H9 (cell line): ENCODE data around the gene GABPB2. TPM values are rescaled to one million over a fixed set of nuclear protein-coding genes. Genes with fewer than 3 reads are reported as not detected.

Experiments
- DNase-seq: peaks from one replicate; pipeline ENCODE4 v3.0.0-alpha.2; 2017
- H2AFZ ChIP-seq: one replicate; pipeline ENCODE4 v1.6.1; 2013; ENCODE audit warnings: mild to moderate bottlenecking, low read length, control low read depth, moderate library complexity
- H2AK5ac ChIP-seq: 2 replicates; pipeline ENCODE4 v1.6.1; 2013; ENCODE audit warnings: low read length, control low read depth, mixed read lengths; ENCODE audit not compliant: insufficient read length
- H2BK120ac ChIP-seq: one replicate; pipeline ENCODE4 v1.6.1; 2013; ENCODE audit warnings: low read depth, mild to moderate bottlenecking, low read length, control low read depth, inconsistent platforms; ENCODE audit not compliant: poor library complexity, severe bottlenecking
- H2BK12ac ChIP-seq: 2 replicates; pipeline ENCODE4 v1.6.1; 2013; ENCODE audit warnings: low read length, control low read depth, mixed read lengths, low read depth; ENCODE audit not compliant: insufficient read length
- H2BK15ac ChIP-seq: 2 replicates; pipeline ENCODE4 v1.6.1; 2013; ENCODE audit warnings: low read depth, low read length, control low read depth
- H2BK20ac ChIP-seq: one replicate; pipeline ENCODE4 v1.6.1; 2013; ENCODE audit warnings: low read depth, mild to moderate bottlenecking, low read length, control low read depth, inconsistent platforms; ENCODE audit not compliant: poor library complexity, severe bottlenecking
- H2BK5ac ChIP-seq: 2 replicates; pipeline ENCODE4 v1.6.1; 2013; ENCODE audit warnings: low read length, control low read depth, mixed read lengths; ENCODE audit not compliant: insufficient read length
- H3K14ac ChIP-seq: 2 replicates; pipeline ENCODE4 v1.6.1; 2013; ENCODE audit warnings: low read length, control low read depth; ENCODE audit not compliant: insufficient read depth
- H3K18ac ChIP-seq: 2 replicates; pipeline ENCODE4 v1.6.1; 2013; ENCODE audit warnings: low read depth, mild to moderate bottlenecking, mixed read lengths, low read length, control low read depth; ENCODE audit not compliant: insufficient read length
- H3K23ac ChIP-seq: 2 replicates; pipeline ENCODE4 v1.6.1; 2013; ENCODE audit warnings: low read length, control low read depth, mixed read lengths, low read depth; ENCODE audit not compliant: insufficient read length
- H3K23me2 ChIP-seq: 2 replicates; pipeline ENCODE4 v1.6.1; 2013; ENCODE audit warnings: low read depth, mild to moderate bottlenecking, mixed read lengths, low read length, control low read depth; ENCODE audit not compliant: insufficient read length, poor library complexity, severe bottlenecking
- H3K27ac ChIP-seq: 2 replicates; pipeline ENCODE4 v1.5.1; 2013; ENCODE audit warnings: low read length, control low read depth, mixed read lengths, low read depth; ENCODE audit not compliant: insufficient read length
- H3K27me3 ChIP-seq: 2 replicates; pipeline ENCODE4 v1.6.1; 2013; ENCODE audit warnings: low read length, control low read depth, inconsistent platforms; ENCODE audit not compliant: insufficient read depth
- H3K4ac ChIP-seq: 2 replicates; pipeline ENCODE4 v1.6.1; 2013; ENCODE audit warnings: low read depth, mild to moderate bottlenecking, control low read depth, inconsistent platforms, low read length, moderate library complexity
- H3K4me1 ChIP-seq: 2 replicates; pipeline ENCODE4 v1.6.1; 2013; ENCODE audit warnings: low read length, control low read depth, inconsistent platforms; ENCODE audit not compliant: insufficient read depth
- H3K4me2 ChIP-seq: 2 replicates; pipeline ENCODE4 v1.6.1; 2013; ENCODE audit warnings: low read length, control low read depth, mixed read lengths; ENCODE audit not compliant: insufficient read length, insufficient read depth
- H3K56ac ChIP-seq: 2 replicates; pipeline ENCODE4 v1.6.1; 2013; ENCODE audit warnings: low read depth, mild to moderate bottlenecking, mixed read lengths, low read length, control low read depth; ENCODE audit not compliant: insufficient read length
- H3K79me1 ChIP-seq: 2 replicates; pipeline ENCODE4 v1.6.1; 2013; ENCODE audit warnings: low read depth, mild to moderate bottlenecking, moderate library complexity, low read length, control low read depth, inconsistent platforms; ENCODE audit not compliant: insufficient read depth, poor library complexity, severe bottlenecking
- H3K79me2 ChIP-seq: 2 replicates; pipeline ENCODE4 v1.6.1; 2013; ENCODE audit warnings: low read length, control low read depth, inconsistent platforms; ENCODE audit not compliant: insufficient read depth
- H3K9ac ChIP-seq: 2 replicates; pipeline ENCODE4 v1.6.1; 2013; ENCODE audit warnings: low read length, control low read depth, mixed read lengths; ENCODE audit not compliant: insufficient read length; ENCODE audit errors: extremely low read depth
- H3K9me3 ChIP-seq: one replicate; pipeline ENCODE4 v1.6.1; 2013; ENCODE audit warnings: low read depth, low read length, inconsistent platforms; ENCODE audit not compliant: control insufficient read depth
- H3T11ph ChIP-seq: one replicate; pipeline ENCODE4 v1.6.1; 2013; ENCODE audit warnings: mild to moderate bottlenecking, low read length, control low read depth, inconsistent platforms
- H4K20me1 ChIP-seq: one replicate; pipeline ENCODE4 v1.6.1; 2013; ENCODE audit not compliant: control insufficient read depth, insufficient read length, insufficient read depth
- H4K5ac ChIP-seq: 2 replicates; pipeline ENCODE4 v1.6.1; 2013; ENCODE audit warnings: low read depth, mild to moderate bottlenecking, mixed read lengths, low read length, control low read depth; ENCODE audit not compliant: insufficient read length
- H4K8ac ChIP-seq: replicated peaks from 2 replicates; pipeline ENCODE4 v1.6.1; 2013; ENCODE audit warnings: low read length, control low read depth, mixed read lengths, low read depth; ENCODE audit not compliant: insufficient read length
- H4K91ac ChIP-seq: 2 replicates; pipeline ENCODE4 v1.6.1; 2013; ENCODE audit warnings: low read depth, mild to moderate bottlenecking, moderate library complexity, mixed read lengths, low read length, control low read depth; ENCODE audit not compliant: insufficient read length
- H3K27ac Mint-ChIP-seq, 3 experiments: 2 replicates in 2 of 3; 3 replicates in 1 of 3; pipeline ENCODE4 v1.8.0; 2020 to 2021; ENCODE audit warnings: mixed read lengths in 3 of 3, mild to moderate bottlenecking in 1 of 3, moderate library complexity in 1 of 3
- H3K27me3 Mint-ChIP-seq: 2 replicates; pipeline ENCODE4 v1.8.0; 2021; ENCODE audit warnings: low read depth, mild to moderate bottlenecking, moderate library complexity, mixed read lengths
- H3K36me3 Mint-ChIP-seq, 3 experiments: 2 replicates in 2 of 3; 3 replicates in 1 of 3; pipeline ENCODE4 v1.8.0; 2020 to 2021; ENCODE audit warnings: low read depth in 3 of 3, mixed read lengths in 3 of 3; ENCODE audit not compliant: insufficient read depth in 1 of 3
- H3K4me1 Mint-ChIP-seq, 2 experiments: 2 replicates each; pipeline ENCODE4 v1.8.0; 2020; ENCODE audit warnings: mixed read lengths in 2 of 2
- H3K4me3 Mint-ChIP-seq, 2 experiments: 2 replicates in 1 of 2; 3 replicates in 1 of 2; pipeline ENCODE4 v1.8.0; 2020 to 2021; ENCODE audit warnings: mild to moderate bottlenecking in 2 of 2, mixed read lengths in 2 of 2, moderate library complexity in 1 of 2
- H3K9me3 Mint-ChIP-seq, 2 experiments: 2 replicates in 1 of 2; 3 replicates in 1 of 2; pipeline ENCODE4 v1.8.0; 2020; ENCODE audit warnings: mild to moderate bottlenecking in 2 of 2, mixed read lengths in 2 of 2, moderate library complexity in 1 of 2
- CTCF ChIP-seq: fragments of 200-600 bp; sonication (generic); conservative IDR thresholded peaks from 3 replicates; pipeline ENCODE4 v1.8.0; 2021; ENCODE audit warnings: antibody characterized with exemption, mild to moderate bottlenecking
- WGBS: extraction: QIAGEN DNeasy Blood & Tissue Kit; methylation state at CpG from one replicate; pipeline ENCODE4 v1.1.7; 2013; ENCODE audit warnings: missing lambda C conversion rate, low lambda C conversion rate, mixed read lengths; ENCODE audit not compliant: insufficient read length; ENCODE audit errors: extremely low coverage; 5-methylcytosine and 5-hydroxymethylcytosine counted together
- total RNA-seq: library from RNA; stranded (reverse); gene quantifications from 2 replicates; pipeline ENCODE4 v1.2.1, GENCODE V29; 2021

The GABPB2 gene
- total RNA-seq, 1 experiment from 2014 or later: 4.1 TPM

GRCh38 chr1:151135433-151136385 is 65.1 kb downstream of the GABPB2 start:
- H3K4me3 Mint-ChIP-seq: no peak overlapping the region
- H3K9ac ChIP-seq: no peak overlapping the region
- H2BK15ac ChIP-seq: no peak overlapping the region
- no peak overlapping the region for H3K27ac ChIP-seq
- no peaks in the 10 kb centered on the region; the same call in 1 of the 2 replicates for H3K27me3 ChIP-seq
- peaks cover 12% of the 10 kb centered on the region for H3K27me3 Mint-ChIP-seq
- H3K36me3 Mint-ChIP-seq: peaks cover 17 to 48% (median 43%) of the 10 kb centered on the region in 3 experiments
- H3K79me1 ChIP-seq: no peaks in the 10 kb centered on the region
- no peaks in the 10 kb centered on the region for H3K9me3 ChIP-seq
- no peaks in the 10 kb centered on the region for H4K20me1 ChIP-seq
- no peak overlapping the region for H3K23ac ChIP-seq
- H2AFZ ChIP-seq: no peak overlapping the region
- H2BK20ac ChIP-seq: no peak overlapping the region
- H2BK120ac ChIP-seq: no peak overlapping the region
- H3K79me2 ChIP-seq: no peaks in the 10 kb centered on the region
- no peaks in the 10 kb centered on the region for H3K4me1 ChIP-seq
- H3K56ac ChIP-seq: no peak overlapping the region
- H3K18ac ChIP-seq: no peak overlapping the region
- H3K23me2 ChIP-seq: peaks cover 15% of the 10 kb centered on the region
- H3K9me3 Mint-ChIP-seq: no peaks in the 10 kb centered on the region
- peak; percentile 42; the same call in 1 of the 3 replicates for TF ChIP-seq CTCF
- H2AK5ac ChIP-seq: no peak overlapping the region
- H3K4me2 ChIP-seq: no peak overlapping the region
- H4K5ac ChIP-seq: no peak overlapping the region
- no peak overlapping the region for H3T11ph ChIP-seq
- no peak for DNase-seq
- no peak overlapping the region for H3K14ac ChIP-seq
- H4K8ac ChIP-seq: no peak overlapping the region
- peaks cover 8 to 14% of the 10 kb centered on the region in 2 experiments for H3K4me1 Mint-ChIP-seq
- no peak overlapping the region for H3K4ac ChIP-seq
- no peak overlapping the region for H4K91ac ChIP-seq
- no peak overlapping the region for H2BK5ac ChIP-seq
- no peak overlapping the region for H2BK12ac ChIP-seq
- WGBS: no CpG with 5 or more reads among the region's 12 CpGs
- H3K27ac Mint-ChIP-seq: 0 out of 7 replicates have a peak overlapping the region, but pooled peaks of 1 of the 3 experiments have one; percentile 10
